ENCODE results near the gene ANKRD6. TPM values are rescaled to one million over a fixed set of nuclear protein-coding genes. Genes with fewer than 3 reads are reported as not detected.

The ANKRD6 gene
- total RNA-seq, 1 experiment from 2014 or later, result 5.6 TPM

- Histone ChIP-seq H4K20me1 (ENCODE audit: control insufficient read depth, insufficient read depth, insufficient read length) (no peaks in the 10 kb centered on the region), H3K4me1 (ENCODE audit: insufficient read depth, low read length) (no peaks in the 10 kb centered on the region), H2BK12ac (ENCODE audit: insufficient read length, low read depth, low read length) (no peak overlapping the region), H2BK5ac (ENCODE audit: insufficient read length, low read length) (no peak overlapping the region), H3K4me2 (ENCODE audit: insufficient read depth, insufficient read length, low read length) (no peak overlapping the region), H3K4ac (ENCODE audit: low read depth, low read length) (no peak overlapping the region), H4K8ac (replicated peaks; ENCODE audit: insufficient read length, low read depth, low read length) (no peak overlapping the region), H3K18ac (ENCODE audit: insufficient read length, low read depth, low read length) (no peak overlapping the region), H2BK15ac (ENCODE audit: low read depth, low read length) (no peak overlapping the region), H2AK5ac (ENCODE audit: insufficient read length, low read length) (no peak overlapping the region), H3K14ac (ENCODE audit: insufficient read depth, low read length) (no peak overlapping the region), H3K23me2 (ENCODE audit: insufficient read length, low read depth, low read length, poor library complexity, severe bottlenecking) (no peaks in the 10 kb centered on the region), H2AFZ (ENCODE audit: low read length) (no peak overlapping the region), H3K79me2 (ENCODE audit: insufficient read depth, low read length) (no peaks in the 10 kb centered on the region), H2BK20ac (ENCODE audit: low read depth, low read length, poor library complexity, severe bottlenecking) (no peak overlapping the region), H3K9ac (ENCODE audit: extremely low read depth, insufficient read length, low read length) (no peak overlapping the region), H4K5ac (ENCODE audit: insufficient read length, low read depth, low read length) (no peak overlapping the region), H3K79me1 (ENCODE audit: insufficient read depth, low read depth, low read length, poor library complexity, severe bottlenecking) (no peaks in the 10 kb centered on the region), H3K27ac (ENCODE audit: insufficient read length, low read depth, low read length) (no peak overlapping the region), H3K9me3 (ENCODE audit: control insufficient read depth, low read depth, low read length) (no peaks in the 10 kb centered on the region), H3K27me3 (ENCODE audit: insufficient read depth, low read length) (no peaks in the 10 kb centered on the region), H4K91ac (ENCODE audit: insufficient read length, low read depth, low read length) (no peak overlapping the region), H2BK120ac (ENCODE audit: low read depth, low read length, poor library complexity, severe bottlenecking) (no peak overlapping the region), H3K56ac (ENCODE audit: insufficient read length, low read depth, low read length) (no peak overlapping the region), H3T11ph (ENCODE audit: low read length) (no peak overlapping the region), H3K23ac (ENCODE audit: insufficient read length, low read depth, low read length) (no peak overlapping the region)
- H3K9me3 Mint-ChIP-seq, result no peaks in the 10 kb centered on the region
- H3K27me3 Mint-ChIP-seq (ENCODE audit: low read depth), result no peaks in the 10 kb centered on the region
- no peak overlapping the region for H3K27ac Mint-ChIP-seq
- H3K4me3 Mint-ChIP-seq, result no peak overlapping the region
- TF ChIP-seq CTCF (conservative IDR thresholded peaks at IDR 0.05), result no peak
- WGBS (ENCODE audit: extremely low coverage, insufficient read length, low lambda C conversion rate), result no CpG with 5 or more reads among the region's 6 CpGs
- H3K4me1 Mint-ChIP-seq, result peaks cover 6 to 7% of the 10 kb centered on the region in 2 experiments; a peak in 3 of 4 replicates
- DNase-seq, result no peak
- peaks cover 0 to 4% (median 2%) of the 10 kb centered on the region in 3 experiments; a peak in 5 of 7 replicates for H3K36me3 Mint-ChIP-seq (ENCODE audit: insufficient read depth in 1 of 3, low read depth in 3 of 3)
These were observed 45.9 kb upstream of the ANKRD6 start for GRCh38 chr6:89386917-89387491.
